K562 (cell line): Measurements from ENCODE around the gene POLR3GL. TPM values are rescaled to one million over a fixed set of nuclear protein-coding genes. Genes with fewer than 3 reads are reported as not detected.

ENCODE experiments used
- DACH1 ChIP-seq: fragments of 450-650 bp; IDR thresholded peaks from 2 replicates; pipeline ENCODE4 v1.6.1; 2018; ENCODE audit not compliant: partially characterized antibody
- NFE2 ChIP-seq: IDR thresholded peaks from 2 replicates; pipeline ENCODE4 v1.6.1; 2014; ENCODE audit warnings: antibody characterized with exemption, low read depth
- NFXL1 ChIP-seq: fragments of 450-650 bp; formaldehyde crosslinking; IDR thresholded peaks from 2 replicates; pipeline ENCODE4 v1.4.0; 2021; ENCODE audit warnings: mild to moderate bottlenecking
- SMARCA4 ChIP-seq: fragments of 450-650 bp; IDR thresholded peaks from 2 replicates; pipeline ENCODE4 v1.6.1; 2016
- SMARCA5 ChIP-seq: fragments of 450-650 bp; IDR thresholded peaks from 2 replicates; pipeline ENCODE4 v1.6.1; 2016
- SMARCC2 ChIP-seq: fragments of 450-650 bp; IDR thresholded peaks from 2 replicates; pipeline ENCODE4 v1.6.1; 2017; ENCODE audit warnings: antibody characterized with exemption, moderate library complexity, mild to moderate bottlenecking, low read depth
- ZNF143 ChIP-seq: sonication (generic); formaldehyde crosslinking; IDR thresholded peaks from 2 replicates; pipeline ENCODE4 v1.9.0; 2022; ENCODE audit warnings: mild to moderate bottlenecking, missing genetic modification reagents
- ZNF175 ChIP-seq: fragments of 200-800 bp; sonication (Bioruptor generic); IDR thresholded peaks from 2 replicates; pipeline ENCODE4 v1.6.1; 2016; ENCODE audit warnings: low read depth, mild to moderate bottlenecking, missing genetic modification characterization, missing compliant biosample characterization
- ZNF24 ChIP-seq: fragments of 450-650 bp; IDR thresholded peaks from 2 replicates; pipeline ENCODE4 v1.6.1; 2016
- polyA plus RNA-seq, 8 experiments: library from polyadenylated mRNA; depleted of rRNA in 4 of 8; stranded (reverse) in 5 of 8; unstranded in 3 of 8; fragments of >200 nt; fragmentation: Nextera tagmentation in 2 of 8; fragmentation: Illumina TruSeq in 1 of 8; extraction: Ambion mirVana in 2 of 8; extraction: Trizol in 1 of 8; gene quantifications; 2 replicates each; pipeline versions ENCODE4 v1.2.1 to v1.2.3, GENCODE V29; 2011 to 2014; ENCODE audit warnings: inconsistent platforms in 1 of 8, missing spikeins in 1 of 8
- total RNA-seq, 7 experiments: library from RNA; depleted of rRNA in 6 of 7; stranded (reverse); fragments of >200 nt in 6 of 7; fragmentation: Illumina TruSeq in 2 of 7; extraction: Trizol in 2 of 7; gene quantifications; 2 replicates each; pipeline versions ENCODE4 v1.2.1 to v1.2.3, GENCODE V29; 2011 to 2021; ENCODE audit warnings: low replicate concordance in 1 of 7
- TF ChIP-seq, protein P1 (sequence below), 3 experiments: fragments of 200-800 bp in 1 of 3; sonication (Bioruptor generic) in 1 of 3; sonication (generic) in 1 of 3; formaldehyde crosslinking in 1 of 3; IDR thresholded peaks; 2 replicates each; pipeline versions ENCODE4 v1.6.1 to v1.8.0; 2016 to 2022; ENCODE audit warnings: mild to moderate bottlenecking in 2 of 3, missing compliant biosample characterization in 2 of 3, missing genetic modification characterization in 2 of 3, missing genetic modification reagents in 1 of 3
- TF ChIP-seq, protein P2 (sequence below): IDR thresholded peaks from 2 replicates; pipeline ENCODE4 v1.6.1; 2014; ENCODE audit warnings: antibody characterized with exemption
- TF ChIP-seq, protein P3 (sequence below): sonication (generic); formaldehyde crosslinking; IDR thresholded peaks from 2 replicates; pipeline ENCODE4 v1.8.0; 2022; ENCODE audit warnings: mild to moderate bottlenecking, missing genetic modification reagents, borderline replicate concordance
- TF ChIP-seq, protein P4 (sequence below): sonication (generic); formaldehyde crosslinking; IDR thresholded peaks from 2 replicates; pipeline ENCODE4 v1.8.0; 2022; ENCODE audit warnings: missing genetic modification reagents, mild to moderate bottlenecking, moderate library complexity, borderline replicate concordance
- TF ChIP-seq, protein P5 (sequence below): fragments of 250-450 bp; sonication (Bioruptor Pico); IDR thresholded peaks from 2 replicates; pipeline ENCODE4 v1.9.0; 2021; ENCODE audit warnings: mild to moderate bottlenecking, inconsistent platforms
- TF ChIP-seq, protein P6 (sequence below): fragments of 450-650 bp; formaldehyde crosslinking; IDR thresholded peaks from 2 replicates; pipeline ENCODE4 v1.4.0; 2020; ENCODE audit warnings: mild to moderate bottlenecking, moderate library complexity
- TF ChIP-seq, protein P7 (sequence below): fragments of 450-650 bp; formaldehyde crosslinking; IDR thresholded peaks from 2 replicates; pipeline ENCODE4 v1.4.0; 2020; ENCODE audit warnings: mild to moderate bottlenecking, moderate library complexity

Gene POLR3GL
- total and polyA plus RNA-seq, 9 of the 15 experiments (the other 6 are each of a cell fraction or from before 2014, with no cell fraction given), result 14.6 to 48.4 (median 38.2) TPM

DNA sequence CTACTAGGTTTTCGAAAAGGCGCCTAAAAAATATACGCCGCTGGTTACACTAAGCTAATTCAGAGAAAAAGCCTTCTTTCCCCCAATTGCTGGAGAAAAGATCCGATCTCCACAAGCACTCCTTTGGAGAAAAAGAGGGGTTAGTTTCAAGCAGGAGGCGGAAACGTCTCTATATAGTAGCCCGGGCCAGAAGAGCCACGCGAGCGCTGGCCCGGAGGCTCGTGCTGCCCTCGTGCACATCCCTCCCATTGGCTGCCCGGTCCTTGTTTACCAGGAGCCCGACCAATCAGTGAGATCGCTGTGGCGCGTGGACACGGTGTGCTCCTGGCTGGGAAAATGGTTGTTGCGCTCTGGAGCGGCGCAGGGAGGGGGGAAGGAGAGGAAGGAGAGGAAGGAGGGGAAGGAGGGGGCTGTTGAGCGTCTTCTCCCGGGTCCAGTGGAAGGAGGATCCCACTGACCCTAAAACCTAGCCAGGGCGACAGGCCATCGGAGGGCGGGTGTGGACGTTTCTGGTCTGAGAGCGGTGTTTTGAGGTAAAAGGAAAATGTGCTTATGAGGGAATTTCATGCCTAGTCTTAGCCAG lies 32.0 kb downstream of the POLR3GL start, which contains the start of gene TXNIP (continued):
- TF ChIP-seq, protein P1, sequence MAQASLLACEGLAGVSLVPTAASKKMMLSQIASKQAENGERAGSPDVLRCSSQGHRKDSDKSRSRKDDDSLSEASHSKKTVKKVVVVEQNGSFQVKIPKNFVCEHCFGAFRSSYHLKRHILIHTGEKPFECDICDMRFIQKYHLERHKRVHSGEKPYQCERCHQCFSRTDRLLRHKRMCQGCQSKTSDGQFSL (CRISPR knock-in tag; IDR thresholded peaks at IDR 0.05), result no peak
- TF ChIP-seq, protein P1 (tag; IDR thresholded peaks at IDR 0.05), result no peak
- TF ChIP-seq, protein P2, sequence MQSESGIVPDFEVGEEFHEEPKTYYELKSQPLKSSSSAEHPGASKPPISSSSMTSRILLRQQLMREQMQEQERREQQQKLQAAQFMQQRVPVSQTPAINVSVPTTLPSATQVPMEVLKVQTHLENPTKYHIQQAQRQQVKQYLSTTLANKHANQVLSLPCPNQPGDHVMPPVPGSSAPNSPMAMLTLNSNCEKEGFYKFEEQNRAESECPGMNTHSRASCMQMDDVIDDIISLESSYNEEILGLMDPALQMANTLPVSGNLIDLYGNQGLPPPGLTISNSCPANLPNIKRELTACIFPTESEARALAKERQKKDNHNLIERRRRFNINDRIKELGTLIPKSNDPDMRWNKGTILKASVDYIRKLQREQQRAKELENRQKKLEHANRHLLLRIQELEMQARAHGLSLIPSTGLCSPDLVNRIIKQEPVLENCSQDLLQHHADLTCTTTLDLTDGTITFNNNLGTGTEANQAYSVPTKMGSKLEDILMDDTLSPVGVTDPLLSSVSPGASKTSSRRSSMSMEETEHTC, result no peak
- TF ChIP-seq, protein P3, sequence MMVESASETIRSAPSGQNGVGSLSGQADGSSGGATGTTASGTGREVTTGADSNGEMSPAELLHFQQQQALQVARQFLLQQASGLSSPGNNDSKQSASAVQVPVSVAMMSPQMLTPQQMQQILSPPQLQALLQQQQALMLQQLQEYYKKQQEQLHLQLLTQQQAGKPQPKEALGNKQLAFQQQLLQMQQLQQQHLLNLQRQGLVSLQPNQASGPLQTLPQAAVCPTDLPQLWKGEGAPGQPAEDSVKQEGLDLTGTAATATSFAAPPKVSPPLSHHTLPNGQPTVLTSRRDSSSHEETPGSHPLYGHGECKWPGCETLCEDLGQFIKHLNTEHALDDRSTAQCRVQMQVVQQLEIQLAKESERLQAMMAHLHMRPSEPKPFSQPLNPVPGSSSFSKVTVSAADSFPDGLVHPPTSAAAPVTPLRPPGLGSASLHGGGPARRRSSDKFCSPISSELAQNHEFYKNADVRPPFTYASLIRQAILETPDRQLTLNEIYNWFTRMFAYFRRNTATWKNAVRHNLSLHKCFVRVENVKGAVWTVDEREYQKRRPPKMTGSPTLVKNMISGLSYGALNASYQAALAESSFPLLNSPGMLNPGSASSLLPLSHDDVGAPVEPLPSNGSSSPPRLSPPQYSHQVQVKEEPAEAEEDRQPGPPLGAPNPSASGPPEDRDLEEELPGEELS (CRISPR knock-in tag), result no peak
- TF ChIP-seq ZNF143 (CRISPR knock-in tag) (no peak), NFE2 (no peak; the same call in 1 of the 2 replicates), NFXL1 (no peak), DACH1 (no peak), SMARCC2 (no peak), ZNF24 (no peak), ZNF175 (peak; percentile 26; the same call in 1 of the 2 replicates), SMARCA4 (peak; percentile 59), SMARCA5 (no peak)
- TF ChIP-seq, protein P4, sequence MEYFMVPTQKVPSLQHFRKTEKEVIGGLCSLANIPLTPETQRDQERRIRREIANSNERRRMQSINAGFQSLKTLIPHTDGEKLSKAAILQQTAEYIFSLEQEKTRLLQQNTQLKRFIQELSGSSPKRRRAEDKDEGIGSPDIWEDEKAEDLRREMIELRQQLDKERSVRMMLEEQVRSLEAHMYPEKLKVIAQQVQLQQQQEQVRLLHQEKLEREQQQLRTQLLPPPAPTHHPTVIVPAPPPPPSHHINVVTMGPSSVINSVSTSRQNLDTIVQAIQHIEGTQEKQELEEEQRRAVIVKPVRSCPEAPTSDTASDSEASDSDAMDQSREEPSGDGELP (CRISPR knock-in tag), result peak; percentile 69; the same call in 1 of the 2 replicates
- TF ChIP-seq, protein P5, sequence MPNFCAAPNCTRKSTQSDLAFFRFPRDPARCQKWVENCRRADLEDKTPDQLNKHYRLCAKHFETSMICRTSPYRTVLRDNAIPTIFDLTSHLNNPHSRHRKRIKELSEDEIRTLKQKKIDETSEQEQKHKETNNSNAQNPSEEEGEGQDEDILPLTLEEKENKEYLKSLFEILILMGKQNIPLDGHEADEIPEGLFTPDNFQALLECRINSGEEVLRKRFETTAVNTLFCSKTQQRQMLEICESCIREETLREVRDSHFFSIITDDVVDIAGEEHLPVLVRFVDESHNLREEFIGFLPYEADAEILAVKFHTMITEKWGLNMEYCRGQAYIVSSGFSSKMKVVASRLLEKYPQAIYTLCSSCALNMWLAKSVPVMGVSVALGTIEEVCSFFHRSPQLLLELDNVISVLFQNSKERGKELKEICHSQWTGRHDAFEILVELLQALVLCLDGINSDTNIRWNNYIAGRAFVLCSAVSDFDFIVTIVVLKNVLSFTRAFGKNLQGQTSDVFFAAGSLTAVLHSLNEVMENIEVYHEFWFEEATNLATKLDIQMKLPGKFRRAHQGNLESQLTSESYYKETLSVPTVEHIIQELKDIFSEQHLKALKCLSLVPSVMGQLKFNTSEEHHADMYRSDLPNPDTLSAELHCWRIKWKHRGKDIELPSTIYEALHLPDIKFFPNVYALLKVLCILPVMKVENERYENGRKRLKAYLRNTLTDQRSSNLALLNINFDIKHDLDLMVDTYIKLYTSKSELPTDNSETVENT (CRISPR knock-in tag), result 0 out of 2 replicates have a peak, but pooled peaks have one; percentile 9
- TF ChIP-seq, protein P6, sequence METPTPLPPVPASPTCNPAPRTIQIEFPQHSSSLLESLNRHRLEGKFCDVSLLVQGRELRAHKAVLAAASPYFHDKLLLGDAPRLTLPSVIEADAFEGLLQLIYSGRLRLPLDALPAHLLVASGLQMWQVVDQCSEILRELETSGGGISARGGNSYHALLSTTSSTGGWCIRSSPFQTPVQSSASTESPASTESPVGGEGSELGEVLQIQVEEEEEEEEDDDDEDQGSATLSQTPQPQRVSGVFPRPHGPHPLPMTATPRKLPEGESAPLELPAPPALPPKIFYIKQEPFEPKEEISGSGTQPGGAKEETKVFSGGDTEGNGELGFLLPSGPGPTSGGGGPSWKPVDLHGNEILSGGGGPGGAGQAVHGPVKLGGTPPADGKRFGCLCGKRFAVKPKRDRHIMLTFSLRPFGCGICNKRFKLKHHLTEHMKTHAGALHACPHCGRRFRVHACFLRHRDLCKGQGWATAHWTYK (CRISPR knock-in tag), result no peak; the same call in 1 of the 2 replicates
- TF ChIP-seq, protein P7, sequence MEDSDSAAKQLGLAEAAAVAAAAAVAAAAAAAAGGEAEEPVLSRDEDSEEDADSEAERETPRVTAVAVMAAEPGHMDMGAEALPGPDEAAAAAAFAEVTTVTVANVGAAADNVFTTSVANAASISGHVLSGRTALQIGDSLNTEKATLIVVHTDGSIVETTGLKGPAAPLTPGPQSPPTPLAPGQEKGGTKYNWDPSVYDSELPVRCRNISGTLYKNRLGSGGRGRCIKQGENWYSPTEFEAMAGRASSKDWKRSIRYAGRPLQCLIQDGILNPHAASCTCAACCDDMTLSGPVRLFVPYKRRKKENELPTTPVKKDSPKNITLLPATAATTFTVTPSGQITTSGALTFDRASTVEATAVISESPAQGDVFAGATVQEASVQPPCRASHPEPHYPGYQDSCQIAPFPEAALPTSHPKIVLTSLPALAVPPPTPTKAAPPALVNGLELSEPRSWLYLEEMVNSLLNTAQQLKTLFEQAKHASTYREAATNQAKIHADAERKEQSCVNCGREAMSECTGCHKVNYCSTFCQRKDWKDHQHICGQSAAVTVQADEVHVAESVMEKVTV (CRISPR knock-in tag), result no peak
